Hematopoietic multipotent progenitor cell (in vitro differentiated cells): ENCODE data around the gene HNRNPA2B1. TPM values are rescaled to one million over a fixed set of nuclear protein-coding genes. Genes with fewer than 3 reads are reported as not detected.

Experiments used
- DNase-seq, 3 donors: peaks; one replicate each; pipeline ENCODE4 v3.0.0-alpha.2; 2011 to 2015; ENCODE audit warnings: low read depth in 2 of 3, low spot score in 2 of 3
- total RNA-seq: library from RNA; depleted of rRNA; stranded (reverse); fragments of >200 nt; gene quantifications from one replicate; pipeline ENCODE4 v1.2.3, GENCODE V29; 2012

Gene HNRNPA2B1
- 89.9 TPM for total RNA-seq

- peak; percentile 99 to 100 (median 100) for DNase-seq
These were observed at the start of gene HNRNPA2B1 for GRCh38 chr7:26200444-26201246. Gene HNRNPA2B1, minus strand, starts transcription at chr7:26200746. Its CDS starts 169 bp downstream, at chr7:26200577.

- DNase-seq: no peak
These were observed 49.7 kb upstream of the HNRNPA2B1 start for GRCh38 chr7:26250239-26250638.

- no peak for DNase-seq
These were observed 44.6 kb upstream of the HNRNPA2B1 start for GRCh38 chr7:26245150-26245549.

GRCh38 chr7:26238032-26238431, 37.5 kb upstream of the HNRNPA2B1 start:
- DNase-seq: no peak

GRCh38 chr7:26237035-26237807, 36.7 kb upstream of the HNRNPA2B1 start:
- no peak for DNase-seq

GRCh38 chr7:26233902-26234511, 33.5 kb upstream of the HNRNPA2B1 start:
- peak in 2 of 3 donors; percentile 29 to 49 for DNase-seq

- DNase-seq: no peak
These were observed 27.4 kb upstream of the HNRNPA2B1 start for GRCh38 chr7:26227987-26228386.

GRCh38 chr7:26224359-26224758, 23.8 kb upstream of the HNRNPA2B1 start:
- no peak for DNase-seq

- no peak for DNase-seq
These were observed 15.5 kb upstream of the HNRNPA2B1 start for GRCh38 chr7:26216049-26216448.

- no peak for DNase-seq
These were observed 13.4 kb upstream of the HNRNPA2B1 start for GRCh38 chr7:26213807-26214515.

GRCh38 chr7:26212921-26213718, 12.6 kb upstream of the HNRNPA2B1 start:
- no peak for DNase-seq

- no peak for DNase-seq
These were observed 7.5 kb upstream of the HNRNPA2B1 start for GRCh38 chr7:26208040-26208439.

- no peak for DNase-seq
These were observed 2.5 kb upstream of the HNRNPA2B1 start for GRCh38 chr7:26203016-26203415.

- DNase-seq: peak in 2 of 3 donors; percentile 59 to 61
These were observed 1.8 kb upstream of the HNRNPA2B1 start for GRCh38 chr7:26202019-26202990.

- peak in 2 of 3 donors; percentile 81 to 94 for DNase-seq
These were observed 887 bp upstream of the HNRNPA2B1 start, which contains the start of gene CBX3 for GRCh38 chr7:26201247-26202018. Gene CBX3, plus strand, starts transcription at chr7:26201745. Its CDS starts 1,254 bp downstream, at chr7:26202999.

GRCh38 chr7:26200038-26200443, 505 bp downstream of the HNRNPA2B1 start:
- peak; percentile 71 to 80 (median 77) for DNase-seq

- DNase-seq: peak in 2 of 3 donors; percentile 26 to 66
These were observed 1.1 kb downstream of the HNRNPA2B1 start for GRCh38 chr7:26199301-26200037.
